Esophagus muscularis mucosa (tissue), 4 donors: Measurements from ENCODE around the gene PRMT6. TPM values are rescaled to one million over a fixed set of nuclear protein-coding genes. Genes with fewer than 3 reads are reported as not detected.

Experiments
- DNase-seq: peaks from one replicate; pipeline ENCODE4 v3.0.0-alpha.2; 2017; ENCODE audit errors: extremely low spot score
- H3K27ac ChIP-seq, 4 donors: fragments of 200-600 bp; sonication (generic); replicated peaks in 1 of 4; 1 replicate in 3 of 4; 2 replicates in 1 of 4; pipeline ENCODE4 v1.5.1; 2016 to 2019; ENCODE audit warnings: mild to moderate bottlenecking in 1 of 4
- H3K27me3 ChIP-seq, 4 donors: fragments of 200-600 bp; sonication (generic); one replicate each; pipeline versions ENCODE4 v1.5.1 to v1.6.0; 2016 to 2019
- H3K36me3 ChIP-seq, 4 donors: fragments of 200-600 bp; sonication (generic); one replicate each; pipeline ENCODE4 v1.5.1; 2016 to 2019
- H3K4me1 ChIP-seq, 4 donors: fragments of 200-600 bp; sonication (generic); one replicate each; pipeline ENCODE4 v1.5.1; 2016 to 2019
- H3K4me3 ChIP-seq, 4 donors: fragments of 200-600 bp; sonication (generic); 1 replicate in 2 of 4; 2 replicates in 2 of 4; pipeline ENCODE4 v1.5.1; 2016 to 2019; ENCODE audit warnings: mild to moderate bottlenecking in 4 of 4, moderate library complexity in 1 of 4
- H3K9me3 ChIP-seq, 4 donors: fragments of 200-600 bp; sonication (generic); 1 replicate in 3 of 4; 2 replicates in 1 of 4; pipeline ENCODE4 v1.5.1; 2016 to 2019
- CTCF ChIP-seq, 3 experiments: fragments of 200-600 bp in 2 of 3; fragments of 450-650 bp in 1 of 3; sonication (generic) in 2 of 3; IDR thresholded peaks; one replicate each; pipeline ENCODE4 v1.5.1; 2017 to 2019; ENCODE audit warnings: antibody characterized with exemption in 3 of 3, mild to moderate bottlenecking in 2 of 3, moderate library complexity in 1 of 3
- EP300 ChIP-seq: sonication (generic); formaldehyde crosslinking; IDR thresholded peaks from one replicate; pipeline ENCODE4 v1.6.1; 2017; ENCODE audit warnings: antibody characterized with exemption
- POLR2A ChIP-seq: fragments of 450-650 bp; IDR thresholded peaks from one replicate; pipeline ENCODE4 v1.6.1; 2017; ENCODE audit warnings: antibody characterized with exemption, moderate library complexity, mild to moderate bottlenecking, low read depth
- POLR2AphosphoS5 ChIP-seq, 2 donors: sonication (generic); formaldehyde crosslinking; IDR thresholded peaks; one replicate each; pipeline ENCODE4 v1.6.1; 2017; ENCODE audit warnings: antibody characterized with exemption in 2 of 2
- WGBS: methylation state at CpG from one replicate; pipeline ENCODE4 v1.1.5; 2018; 5-methylcytosine and 5-hydroxymethylcytosine counted together
- intact Hi-C: fragments of 100-400 bp; cut with DNase I; formaldehyde crosslinking; loops from one replicate; pipeline ENCODE4 v1.15.1; 2023
- total RNA-seq, 4 donors: library from RNA; depleted of rRNA; stranded (reverse); fragments of >200 nt; gene quantifications; one replicate each; pipeline versions ENCODE4 v1.1.0 to v1.2.1, GENCODE V29; 2016

Gene PRMT6
- total RNA-seq, 4 donors from 2014 or later, result 6.2 to 13.6 (median 10.5) TPM

GRCh38 chr1:107057197-107058133 lies 991 bp downstream of the PRMT6 start:
- TF ChIP-seq POLR2A, result no peak
- no peak for TF ChIP-seq EP300
- TF ChIP-seq POLR2AphosphoS5 (IDR thresholded peaks at IDR 0.05), result no peak
- no peak for TF ChIP-seq CTCF (IDR thresholded peaks at IDR 0.05)
- Histone ChIP-seq H3K27ac (peak overlapping the region; percentile 90 to 94 (median 90)), H3K27me3 (no peaks in the 10 kb centered on the region), H3K4me1 (peaks cover 12 to 21% (median 18%) of the 10 kb centered on the region in 4 donors), H3K36me3 (peaks cover 0 to 17% (median 3%) of the 10 kb centered on the region in 4 donors), H3K4me3 (peak overlapping the region; percentile 92 to 98 (median 95)), H3K9me3 (no peaks in the 10 kb centered on the region)
- no peak for DNase-seq
- WGBS, result 14% methylated on average over 10 of the region's 55 CpGs
- intact Hi-C loops, result no loop called here

- H3K36me3 ChIP-seq, result peaks cover 0 to 17% (median 3%) of the 10 kb centered on the region in 4 donors
- WGBS, result 64% methylated on average over 4 of the region's 4 CpGs
- H3K27me3 ChIP-seq, result no peaks in the 10 kb centered on the region
- H3K4me1 ChIP-seq, result peaks cover 12 to 21% (median 18%) of the 10 kb centered on the region in 4 donors
- TF ChIP-seq POLR2AphosphoS5 (IDR thresholded peaks at IDR 0.05), result no peak
- TF ChIP-seq CTCF (IDR thresholded peaks at IDR 0.05), result no peak
- TF ChIP-seq POLR2A, result no peak
- no peak for DNase-seq
- peak overlapping the region in 2 of 4 donors; percentile 90 to 94 for H3K27ac ChIP-seq
- peak overlapping the region in 3 of 4 donors; percentile 92 to 97 (median 93) for H3K4me3 ChIP-seq
- H3K9me3 ChIP-seq, result no peaks in the 10 kb centered on the region
- intact Hi-C loops, result no loop called here
Measured at GRCh38 chr1:107058245-107059032, 2.0 kb downstream of the PRMT6 start.

- intact Hi-C loops, result no loop called here
- no peaks in the 10 kb centered on the region for H3K27me3 ChIP-seq
- WGBS, result 94% methylated on average over 3 of the region's 3 CpGs
- TF ChIP-seq CTCF (IDR thresholded peaks at IDR 0.05) (no peak), EP300 (no peak), POLR2AphosphoS5 (IDR thresholded peaks at IDR 0.05) (no peak), POLR2A (no peak)
- H3K4me1 ChIP-seq, result peaks cover 9 to 19% (median 15%) of the 10 kb centered on the region in 4 donors
- peaks cover 0 to 17% (median 3%) of the 10 kb centered on the region in 4 donors for H3K36me3 ChIP-seq
- no peaks in the 10 kb centered on the region for H3K9me3 ChIP-seq
- no peak overlapping the region for H3K27ac ChIP-seq
- no peak for DNase-seq
- H3K4me3 ChIP-seq, result no peak overlapping the region
Measured at GRCh38 chr1:107061886-107062285, 5.4 kb downstream of the PRMT6 start.

GRCh38 chr1:107073493-107073892 lies 17.0 kb downstream of the PRMT6 start:
- Histone ChIP-seq H3K27me3 (no peaks in the 10 kb centered on the region), H3K4me1 (no peaks in the 10 kb centered on the region), H3K27ac (no peak overlapping the region), H3K4me3 (no peak overlapping the region), H3K9me3 (no peaks in the 10 kb centered on the region), H3K36me3 (no peaks in the 10 kb centered on the region)
- TF ChIP-seq POLR2AphosphoS5 (IDR thresholded peaks at IDR 0.05) (no peak), EP300 (no peak), POLR2A (no peak), CTCF (IDR thresholded peaks at IDR 0.05) (no peak)
- no peak for DNase-seq
- intact Hi-C loops, result no loop called here
- 89% methylated on average over 4 of the region's 4 CpGs for WGBS
